H1 (cell line): ENCODE measurements around the gene PCSK9. TPM values are rescaled to one million over a fixed set of nuclear protein-coding genes. Genes with fewer than 3 reads are reported as not detected.

ENCODE experiments used
- NANOG ChIP-seq: IDR thresholded peaks from 2 replicates; pipeline ENCODE4 v1.6.1; 2011; ENCODE audit warnings: low read length, low read depth, mild to moderate bottlenecking, inconsistent platforms; ENCODE audit not compliant: insufficient read depth, poor library complexity, severe bottlenecking
- RBBP5 ChIP-seq: IDR thresholded peaks from 2 replicates; pipeline ENCODE4 v1.7.1; 2012; ENCODE audit warnings: low read depth, mild to moderate bottlenecking, inconsistent platforms, low read length, moderate library complexity, borderline replicate concordance
- SIN3A ChIP-seq, 2 experiments: IDR thresholded peaks in 1 of 2; conservative IDR thresholded peaks in 1 of 2; 2 replicates each; pipeline ENCODE4 v1.6.1; 2011 to 2012; ENCODE audit warnings: low read length in 2 of 2, improper control_type of control experiment in 1 of 2, low read depth in 1 of 2, mild to moderate bottlenecking in 1 of 2
- SP2 ChIP-seq: IDR thresholded peaks from 2 replicates; pipeline ENCODE4 v1.6.1; 2012; ENCODE audit warnings: mild to moderate bottlenecking, low read length, inconsistent platforms
- TEAD4 ChIP-seq: IDR thresholded peaks from 2 replicates; pipeline ENCODE4 v1.6.1; 2012; ENCODE audit warnings: low read depth, low read length, inconsistent platforms, mixed read lengths
- ZNF274 ChIP-seq: IDR thresholded peaks from 2 replicates; pipeline ENCODE4 v1.7.0; 2012; ENCODE audit warnings: low read length, borderline replicate concordance; ENCODE audit errors: extremely low read depth
- polyA plus RNA-seq, 7 experiments: library from polyadenylated mRNA; depleted of rRNA in 3 of 7; stranded (reverse) in 5 of 7; unstranded in 2 of 7; fragments of >200 nt in 5 of 7; fragments of 200-250 nt in 2 of 7; gene quantifications; 1 replicate in 5 of 7; 2 replicates in 1 of 7; 4 replicates in 1 of 7; pipeline versions ENCODE4 v1.2.1 to v1.2.3, GENCODE V29; 2011 to 2013; ENCODE audit warnings: missing spikeins in 2 of 7, mixed read lengths in 2 of 7
- total RNA-seq: library from RNA; stranded (reverse); fragmentation: NEBNext Ultra II Directional; extraction: Animal tissue kit (Norgen Biotek cat#: 25700); gene quantifications from 2 replicates; pipeline ENCODE4 v1.2.1, GENCODE V29; 2021

The PCSK9 gene
- total and polyA plus RNA-seq, 2 of the 8 experiments (the other 6 are each of a cell fraction or from before 2014, with no cell fraction given) = 22.3 to 32.3 TPM

DNA sequence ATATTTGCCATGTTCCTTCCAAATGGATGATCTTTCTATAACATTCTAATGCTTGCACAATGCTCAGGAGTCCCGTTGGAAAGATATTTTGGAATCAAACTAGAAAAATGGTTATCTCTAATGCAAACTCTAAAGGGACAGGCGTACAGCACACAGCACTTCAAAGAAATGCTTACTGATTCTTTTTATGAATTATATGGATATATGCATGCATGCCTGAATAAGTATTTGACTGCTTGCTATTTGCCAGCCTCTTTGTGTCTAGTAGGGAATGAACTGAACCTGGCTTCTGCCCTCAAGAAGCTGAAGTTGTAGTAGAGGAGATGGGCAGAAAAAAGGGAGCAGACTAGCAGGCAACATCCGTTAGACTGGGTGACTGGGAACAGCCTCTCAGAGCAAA is 48.1 kb downstream of the PCSK9 start (continued):
- no peak for TF ChIP-seq ZNF274
- TF ChIP-seq RBBP5 = no peak
- no peak for TF ChIP-seq TEAD4
- no peak for TF ChIP-seq SIN3A (conservative IDR thresholded peaks at IDR 0.05 in 1 of 2, IDR thresholded peaks at IDR 0.05 in 1 of 2; ENCODE audit: low read depth in 1 of 2, low read length in 2 of 2)
- no peak for TF ChIP-seq SP2
- TF ChIP-seq NANOG = no peak
